ACC112 (cell line): ENCODE data around the gene PDCL3.

ENCODE experiments used
- H2AFZ ChIP-seq: fragments of 200-600 bp; sonication (generic); one replicate; pipeline ENCODE4 v1.6.0; 2017; ENCODE audit warnings: antibody characterized with exemption, low read length; ENCODE audit not compliant: unreplicated experiment
- H3K27ac ChIP-seq: fragments of 200-600 bp; sonication (generic); 2 replicates; pipeline ENCODE4 v1.5.1; 2014; ENCODE audit warnings: low read depth, mild to moderate bottlenecking, antibody characterized with exemption, low read length, moderate library complexity
- H3K27me3 ChIP-seq: fragments of 200-600 bp; sonication (generic); 2 replicates; pipeline ENCODE4 v1.6.1; 2014; ENCODE audit warnings: mild to moderate bottlenecking, antibody characterized with exemption, low read length, moderate library complexity, mixed read lengths; ENCODE audit not compliant: insufficient read depth
- H3K36me3 ChIP-seq: fragments of 200-600 bp; sonication (generic); 2 replicates; pipeline ENCODE4 v1.6.1; 2016; ENCODE audit warnings: mild to moderate bottlenecking, antibody characterized with exemption, low read length, moderate library complexity, mixed read lengths; ENCODE audit not compliant: insufficient read depth
- H3K4me1 ChIP-seq: fragments of 200-600 bp; sonication (generic); one replicate; pipeline ENCODE4 v1.6.1; 2016; ENCODE audit warnings: low read length, mixed read lengths; ENCODE audit not compliant: insufficient read depth, unreplicated experiment, control insufficient read depth
- H3K4me3 ChIP-seq: fragments of 200-600 bp; sonication (generic); 2 replicates; pipeline ENCODE4 v1.5.1; 2014; ENCODE audit warnings: mild to moderate bottlenecking, low read depth, low read length
- H3K79me2 ChIP-seq: fragments of 200-600 bp; sonication (generic); one replicate; pipeline ENCODE4 v1.6.0; 2016; ENCODE audit warnings: low read length; ENCODE audit not compliant: control insufficient read depth, unreplicated experiment, insufficient read depth

PDCL3 gene

DNA sequence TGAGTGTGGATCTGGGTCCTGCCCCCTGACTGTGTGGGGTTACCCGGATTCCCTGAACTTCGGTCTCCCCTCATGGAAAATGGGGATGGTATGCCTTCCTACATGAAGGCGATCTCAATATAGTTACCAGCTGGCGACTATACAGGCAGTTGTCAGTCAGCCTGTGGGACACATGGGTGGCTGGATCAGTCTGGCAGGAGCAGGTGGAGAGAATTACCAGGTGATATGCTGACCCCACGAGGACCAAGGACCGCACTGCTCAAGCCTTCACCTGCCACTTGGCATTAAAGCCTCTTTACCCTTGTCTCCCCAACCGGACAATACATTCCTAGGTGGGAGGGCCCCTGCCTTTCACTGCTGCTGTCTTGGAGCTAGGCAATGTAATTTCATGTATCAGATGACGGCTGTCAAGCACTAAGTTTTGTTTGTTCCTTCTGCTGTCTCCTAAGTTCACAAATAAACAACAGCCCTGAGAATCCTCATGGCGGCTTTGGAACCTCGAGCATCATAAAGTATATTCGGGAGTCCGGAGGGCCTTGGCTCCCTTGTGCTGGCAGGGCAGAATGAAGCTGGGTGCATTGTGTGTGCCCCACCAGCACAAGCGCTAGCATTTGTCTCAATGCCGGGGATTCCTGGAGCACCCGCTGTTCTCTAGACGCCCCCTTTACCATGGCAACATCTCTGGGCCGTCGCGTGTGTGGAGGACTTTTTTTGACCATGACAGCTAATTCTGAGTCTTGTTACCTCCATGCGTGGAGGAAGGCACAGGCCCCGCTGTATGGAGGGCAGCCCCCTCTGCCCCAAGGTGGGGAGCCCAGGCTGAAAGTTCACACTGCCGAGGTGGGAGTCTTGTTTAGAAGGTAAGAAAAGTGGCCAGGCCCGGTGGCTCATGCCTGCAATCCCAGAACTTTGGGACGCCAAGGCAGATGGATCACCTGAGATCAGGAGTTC lies 48.6 kb downstream of the PDCL3 start:
- Histone ChIP-seq H3K27ac (no peak overlapping the region), H3K4me1 (peaks cover 6% of the 10 kb centered on the region), H3K27me3 (peaks cover 4% of the 10 kb centered on the region; the same call in 1 of the 2 replicates), H3K79me2 (no peaks in the 10 kb centered on the region), H2AFZ (no peak overlapping the region), H3K4me3 (no peak overlapping the region), H3K36me3 (no peaks in the 10 kb centered on the region)

DNA sequence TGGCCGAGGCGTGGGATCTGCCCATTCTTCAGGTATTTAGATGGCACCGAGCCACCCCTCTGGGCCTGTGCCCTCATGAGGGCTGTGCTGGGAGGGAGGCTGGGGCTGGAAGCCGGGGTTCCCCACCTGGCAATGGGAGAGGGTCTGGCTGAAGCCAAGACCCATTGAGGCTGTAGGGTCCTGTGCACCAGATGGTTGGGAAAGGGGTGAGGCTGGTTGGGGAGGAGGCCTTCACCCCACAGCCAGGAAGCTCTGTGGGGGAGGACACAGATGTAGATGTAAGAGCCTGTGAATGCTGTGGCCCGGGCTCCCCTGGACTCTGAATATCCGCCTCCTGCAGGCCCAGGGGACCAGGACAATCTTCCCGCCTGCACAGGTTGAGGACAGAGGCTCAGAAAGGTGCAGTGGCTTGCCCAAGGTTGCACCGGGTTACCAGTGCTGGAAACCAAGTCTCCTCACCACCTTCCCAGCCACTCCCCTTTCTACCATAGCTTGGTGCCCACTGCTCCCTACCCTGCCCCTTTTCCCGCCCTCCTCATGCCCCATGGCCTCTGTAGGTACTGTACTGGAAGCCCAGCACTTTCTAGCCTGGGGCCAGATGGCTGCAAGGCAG lies 49.7 kb downstream of the PDCL3 start:
- Histone ChIP-seq H3K27me3 (peaks cover 13% of the 10 kb centered on the region), H3K27ac (no peak overlapping the region), H3K4me1 (peaks cover 6% of the 10 kb centered on the region), H3K79me2 (no peaks in the 10 kb centered on the region), H3K36me3 (no peaks in the 10 kb centered on the region), H2AFZ (no peak overlapping the region), H3K4me3 (no peak overlapping the region)

DNA sequence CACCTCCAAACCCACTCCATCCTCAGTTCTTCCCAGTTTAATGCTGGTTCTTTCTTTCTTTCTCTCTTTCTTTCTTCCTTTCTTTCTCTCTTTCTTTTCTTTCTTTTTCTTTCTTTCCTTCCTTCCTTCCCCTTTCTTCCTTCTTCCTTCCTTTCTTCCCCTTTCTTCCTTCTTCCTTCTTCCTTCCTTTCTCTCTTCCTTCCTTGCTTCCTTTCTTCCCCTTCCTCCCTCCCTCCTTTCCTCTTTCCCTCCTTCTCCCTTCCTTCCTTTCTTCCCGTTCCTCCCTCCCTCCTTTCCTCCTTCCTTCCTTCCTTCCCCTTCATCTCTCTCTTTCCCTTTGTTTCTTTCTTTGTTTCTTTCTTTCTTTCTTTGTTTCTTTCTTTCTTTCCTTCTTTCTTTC lies 50.9 kb downstream of the PDCL3 start:
- no peaks in the 10 kb centered on the region for H3K79me2 ChIP-seq
- H3K27me3 ChIP-seq = peaks cover 21% of the 10 kb centered on the region
- H2AFZ ChIP-seq = no peak overlapping the region
- no peaks in the 10 kb centered on the region for H3K36me3 ChIP-seq
- H3K4me1 ChIP-seq = peaks cover 6% of the 10 kb centered on the region
- H3K27ac ChIP-seq = no peak overlapping the region
- H3K4me3 ChIP-seq = no peak overlapping the region

DNA sequence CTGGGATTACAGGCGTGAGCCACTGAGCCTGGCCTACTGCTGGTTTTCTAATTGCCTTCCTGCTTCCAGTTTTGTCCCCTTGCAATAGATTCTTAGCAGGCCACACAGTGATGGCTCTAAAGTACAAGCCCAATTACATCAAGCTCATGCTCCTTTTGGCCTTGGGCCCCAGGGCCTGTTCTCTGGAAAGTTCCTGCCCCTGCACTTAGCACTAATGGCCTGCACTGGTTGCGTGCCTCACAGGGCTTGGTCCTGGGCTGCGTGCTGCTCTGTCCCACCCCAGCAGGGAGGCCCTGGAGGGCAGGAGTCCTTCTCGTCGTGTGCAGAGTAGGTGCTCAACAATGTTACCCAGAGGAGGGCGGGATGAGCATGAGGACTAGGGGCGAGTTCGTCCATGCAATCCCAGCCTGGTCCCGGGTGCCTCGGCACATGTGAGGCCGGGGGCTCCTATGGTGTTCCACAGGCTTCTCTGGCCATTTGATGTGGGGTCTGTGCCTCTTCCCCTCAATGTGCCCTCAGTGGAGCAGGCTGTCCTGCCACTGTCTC lies 51.7 kb downstream of the PDCL3 start:
- Histone ChIP-seq H3K27me3 (peaks cover 29% of the 10 kb centered on the region), H3K27ac (no peak overlapping the region), H3K4me3 (no peak overlapping the region), H3K79me2 (no peaks in the 10 kb centered on the region), H2AFZ (no peak overlapping the region), H3K4me1 (peaks cover 6% of the 10 kb centered on the region), H3K36me3 (no peaks in the 10 kb centered on the region)

DNA sequence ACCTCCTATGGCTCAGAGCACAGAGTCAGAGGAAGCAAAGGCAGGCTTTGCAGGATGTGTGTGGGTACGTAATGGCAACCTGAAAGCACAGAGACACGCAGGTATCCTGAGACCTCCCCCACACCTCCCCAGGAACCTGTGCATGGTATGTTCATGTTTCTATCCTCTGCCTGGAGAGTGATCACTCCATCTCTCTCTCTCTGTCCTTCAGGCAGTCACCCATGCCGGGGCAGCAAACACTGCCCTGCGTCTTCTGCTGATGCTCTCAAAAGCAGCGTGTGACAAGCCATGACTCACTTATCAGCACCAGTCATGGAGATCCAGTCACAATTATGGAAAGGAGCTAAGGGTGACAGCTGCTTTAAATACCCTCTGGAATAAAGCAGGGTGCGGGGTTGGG lies 52.7 kb downstream of the PDCL3 start:
- H3K4me3 ChIP-seq = no peak overlapping the region
- H3K4me1 ChIP-seq = peaks cover 5% of the 10 kb centered on the region
- no peak overlapping the region for H3K27ac ChIP-seq
- no peaks in the 10 kb centered on the region for H3K36me3 ChIP-seq
- no peak overlapping the region for H2AFZ ChIP-seq
- H3K27me3 ChIP-seq = peaks cover 38% of the 10 kb centered on the region
- H3K79me2 ChIP-seq = no peaks in the 10 kb centered on the region

DNA sequence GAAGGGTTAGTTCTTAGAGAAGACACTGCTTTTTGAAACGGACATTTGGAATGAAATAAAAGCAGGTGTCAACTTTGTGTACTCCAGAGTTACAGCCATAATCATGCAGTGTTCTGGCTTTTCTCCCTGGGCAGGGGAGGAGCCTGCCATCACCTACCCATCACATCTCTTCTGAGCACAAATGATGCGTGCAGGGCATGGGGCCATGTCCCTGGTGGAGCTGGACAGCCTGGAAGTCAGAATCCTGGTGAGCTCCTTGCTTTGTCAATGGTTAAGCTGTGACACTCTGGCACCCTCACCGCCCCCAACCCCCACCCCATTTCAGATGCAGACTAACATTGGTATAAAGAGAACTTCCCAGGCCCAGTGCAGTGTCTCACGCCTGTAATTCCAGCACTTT lies 53.1 kb downstream of the PDCL3 start:
- Histone ChIP-seq H2AFZ (no peak overlapping the region), H3K36me3 (no peaks in the 10 kb centered on the region), H3K27me3 (peaks cover 42% of the 10 kb centered on the region), H3K4me1 (peaks cover under 1% of the 10 kb centered on the region), H3K27ac (no peak overlapping the region), H3K79me2 (no peaks in the 10 kb centered on the region), H3K4me3 (no peak overlapping the region)

DNA sequence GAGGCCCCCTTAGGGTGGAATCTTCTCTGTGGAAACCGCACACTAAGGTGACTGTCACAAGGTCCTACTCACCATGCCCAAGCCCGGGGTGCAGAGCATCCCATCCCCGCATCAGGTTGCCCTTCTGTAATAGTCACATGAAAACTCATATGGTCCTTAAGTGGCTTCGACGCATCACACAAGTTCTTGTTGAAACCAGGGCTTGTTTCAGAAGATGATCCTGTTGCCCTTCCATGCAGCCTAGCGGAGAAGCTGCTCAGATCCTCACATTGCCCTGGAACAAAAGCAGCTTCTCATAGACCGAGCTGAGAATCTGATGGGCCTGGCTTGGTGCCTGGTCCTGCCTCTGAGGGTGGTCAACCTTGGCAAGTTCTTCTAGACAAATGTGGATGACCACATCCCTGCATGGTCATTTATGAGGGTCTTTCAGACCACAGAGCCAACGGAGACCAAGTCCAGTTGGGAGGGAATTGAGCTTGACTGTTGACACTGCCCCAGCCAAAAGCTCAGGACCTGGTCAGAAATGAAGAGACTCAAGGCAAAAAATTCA lies 54.1 kb downstream of the PDCL3 start:
- H3K4me3 ChIP-seq = no peak overlapping the region
- no peak overlapping the region for H3K27ac ChIP-seq
- H3K27me3 ChIP-seq = peaks cover 52% of the 10 kb centered on the region
- no peaks in the 10 kb centered on the region for H3K36me3 ChIP-seq
- H3K79me2 ChIP-seq = no peaks in the 10 kb centered on the region
- H2AFZ ChIP-seq = no peak overlapping the region
- no peaks in the 10 kb centered on the region for H3K4me1 ChIP-seq

DNA sequence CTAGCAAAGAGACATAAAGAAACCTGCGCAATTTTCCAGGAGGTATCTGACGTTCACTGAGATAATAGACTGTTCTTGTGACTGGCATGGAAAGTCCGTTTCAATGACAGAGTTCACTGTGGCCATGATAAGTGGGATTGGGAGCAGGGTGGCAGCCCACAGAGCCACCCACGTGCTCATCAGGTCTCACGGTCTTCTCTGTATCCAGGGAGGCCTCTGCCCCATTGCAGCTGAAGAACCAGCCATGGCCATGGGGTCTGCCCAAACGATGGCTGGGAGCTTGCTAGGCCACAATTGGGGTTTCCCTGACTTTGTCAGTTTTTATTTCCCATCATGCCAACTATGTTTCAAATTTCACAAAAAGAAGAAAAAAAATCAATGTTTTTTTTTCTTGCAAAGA lies 57.2 kb downstream of the PDCL3 start:
- no peaks in the 10 kb centered on the region for H3K79me2 ChIP-seq
- no peaks in the 10 kb centered on the region for H3K4me1 ChIP-seq
- peaks cover 73% of the 10 kb centered on the region for H3K27me3 ChIP-seq
- H3K36me3 ChIP-seq = no peaks in the 10 kb centered on the region
- no peak overlapping the region for H2AFZ ChIP-seq
- no peak overlapping the region for H3K4me3 ChIP-seq
- H3K27ac ChIP-seq = no peak overlapping the region

DNA sequence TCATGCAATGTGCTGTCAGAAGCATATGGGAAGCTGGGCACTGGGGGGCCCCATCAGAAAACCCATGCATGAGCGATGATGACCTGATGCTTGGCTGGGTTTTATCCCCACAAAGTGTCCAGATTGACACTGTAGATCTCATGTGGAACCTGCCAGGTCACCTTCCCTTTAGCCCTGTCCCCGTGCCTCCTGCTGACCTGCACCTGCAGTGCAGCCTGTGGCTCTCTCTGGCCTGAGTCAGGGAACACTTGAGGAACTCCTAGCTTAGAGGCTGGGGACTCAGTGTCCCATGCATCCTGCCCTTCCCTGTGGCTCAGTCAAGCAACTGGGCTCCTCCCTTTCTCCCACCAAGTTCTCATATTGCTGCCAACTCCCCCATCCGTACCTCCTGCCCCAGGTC lies 57.7 kb downstream of the PDCL3 start:
- Histone ChIP-seq H3K36me3 (no peaks in the 10 kb centered on the region), H3K27me3 (peaks cover 77% of the 10 kb centered on the region), H3K79me2 (no peaks in the 10 kb centered on the region), H3K4me3 (no peak overlapping the region), H3K27ac (no peak overlapping the region), H3K4me1 (no peaks in the 10 kb centered on the region), H2AFZ (no peak overlapping the region)

DNA sequence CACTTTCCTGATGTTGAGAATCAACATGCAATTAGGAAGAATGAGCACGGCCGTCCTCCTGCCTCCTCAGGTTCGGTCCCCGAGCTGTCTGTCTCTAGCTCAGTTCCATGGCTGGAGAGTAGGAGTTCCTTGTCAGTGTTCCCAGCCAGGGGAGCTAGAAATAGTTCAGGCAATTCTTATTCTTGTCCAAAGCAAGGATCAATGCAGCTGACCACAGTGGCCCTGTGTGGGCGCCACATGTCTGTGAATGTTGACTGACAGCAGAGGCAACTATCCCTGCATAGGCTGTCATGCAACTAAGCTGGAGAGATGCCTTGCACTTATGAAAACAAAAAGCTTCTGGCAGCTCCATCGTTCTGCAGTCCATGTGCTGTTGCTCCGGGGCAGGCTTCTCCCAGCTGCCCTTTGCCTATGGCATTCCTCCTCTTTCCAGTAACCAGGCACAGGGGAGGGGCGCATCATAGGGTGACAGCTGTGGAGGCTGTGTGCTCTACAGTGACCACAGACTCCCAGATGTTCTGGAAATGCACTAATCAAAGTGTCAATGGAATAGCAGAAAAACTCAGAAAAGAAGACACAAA lies 58.7 kb downstream of the PDCL3 start:
- no peaks in the 10 kb centered on the region for H3K36me3 ChIP-seq
- no peak overlapping the region for H2AFZ ChIP-seq
- H3K27ac ChIP-seq = no peak overlapping the region

More for the DNA sequence above, 58.7 kb downstream of the PDCL3 start:
- peaks cover 87% of the 10 kb centered on the region for H3K27me3 ChIP-seq
- no peak overlapping the region for H3K4me3 ChIP-seq
- no peaks in the 10 kb centered on the region for H3K79me2 ChIP-seq
- H3K4me1 ChIP-seq = no peaks in the 10 kb centered on the region
